ENCODE data around the gene KLRC4.
"Not testable (repeated sequence)": the region's sequence is repeated elsewhere in the genome, so short reads cannot be mapped to it uniquely, and the experiment has no call there.

Gene KLRC4

GRCh38 chr12:10409392-10409791 is at the start of gene KLRC4:
Gene KLRC4 (minus strand): TSS chr12:10409757. CDS start chr12:10409575, 182 bp downstream.
- Histone ChIP-seq H2AFZ (ENCODE audit: low read depth, low read length) (no peak within 1 kb of the TSS), H3K27me3 (ENCODE audit: insufficient read depth, low read length) (no peaks in the 10 kb centered on the region), H3K9me3 (ENCODE audit: low read length) (no peaks in the 10 kb centered on the region), H3K4me1 (ENCODE audit: insufficient read depth, low read length) (no peaks in the 10 kb centered on the region), H3K4me3 (ENCODE audit: low read length) (no peak within 1 kb of the TSS), H3K36me3 (ENCODE audit: insufficient read depth, low read length) (no peaks in the 10 kb centered on the region)

DNA sequence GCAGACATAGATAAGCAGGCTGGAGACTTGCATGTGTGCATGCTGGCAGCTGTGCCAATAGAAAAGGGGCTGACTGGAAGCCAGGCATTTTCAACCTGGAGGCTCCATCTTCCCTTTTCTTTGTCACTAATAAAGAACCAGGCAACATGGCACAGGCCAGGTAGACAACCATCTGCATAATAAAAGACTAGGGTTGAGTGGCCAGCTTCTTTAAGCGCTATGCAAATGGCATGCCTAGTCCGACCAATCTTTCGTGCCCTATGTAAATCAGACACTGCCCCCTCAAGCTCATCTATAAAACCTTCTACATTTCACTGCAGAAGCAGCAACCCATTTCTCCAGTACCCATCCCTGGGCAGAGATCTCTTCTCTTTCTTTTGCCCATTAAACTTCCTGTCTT is 48.2 kb upstream of the KLRC4 start:
- Histone ChIP-seq H2AFZ (ENCODE audit: low read depth, low read length) (no peak overlapping the region), H3K27me3 (ENCODE audit: insufficient read depth, low read length) (no peaks in the 10 kb centered on the region), H3K4me1 (ENCODE audit: insufficient read depth, low read length) (no peaks in the 10 kb centered on the region), H3K36me3 (ENCODE audit: insufficient read depth, low read length) (no peaks in the 10 kb centered on the region), H3K4me3 (ENCODE audit: low read length) (no peak overlapping the region), H3K9me3 (ENCODE audit: low read length) (no peaks in the 10 kb centered on the region)

DNA sequence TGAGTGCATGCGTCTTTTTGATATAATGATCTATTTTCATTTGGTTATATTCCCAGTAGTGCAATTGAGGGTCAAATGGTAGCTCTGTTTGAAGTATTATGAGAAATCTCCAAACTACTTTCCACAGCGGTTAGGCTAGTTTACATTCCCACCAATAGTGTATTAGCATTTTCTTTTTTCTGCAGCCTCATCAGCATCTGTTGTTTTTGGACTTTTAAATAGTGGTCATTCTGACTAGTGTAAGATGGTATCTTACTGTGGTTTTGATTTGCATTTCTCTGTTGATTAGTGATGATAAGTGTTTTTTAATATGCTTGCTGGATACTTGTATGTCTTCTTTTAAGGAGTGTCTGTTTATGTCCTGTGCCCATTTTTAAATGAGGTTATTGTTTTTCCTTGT is 47.3 kb upstream of the KLRC4 start:
- H3K4me3 ChIP-seq (ENCODE audit: low read length): no peak overlapping the region
- no peaks in the 10 kb centered on the region for H3K36me3 ChIP-seq (ENCODE audit: insufficient read depth, low read length)
- no peaks in the 10 kb centered on the region for H3K9me3 ChIP-seq (ENCODE audit: low read length)
- no peaks in the 10 kb centered on the region for H3K4me1 ChIP-seq (ENCODE audit: insufficient read depth, low read length)
- H3K27me3 ChIP-seq (ENCODE audit: insufficient read depth, low read length): no peaks in the 10 kb centered on the region
- no peak overlapping the region for H2AFZ ChIP-seq (ENCODE audit: low read depth, low read length)

DNA sequence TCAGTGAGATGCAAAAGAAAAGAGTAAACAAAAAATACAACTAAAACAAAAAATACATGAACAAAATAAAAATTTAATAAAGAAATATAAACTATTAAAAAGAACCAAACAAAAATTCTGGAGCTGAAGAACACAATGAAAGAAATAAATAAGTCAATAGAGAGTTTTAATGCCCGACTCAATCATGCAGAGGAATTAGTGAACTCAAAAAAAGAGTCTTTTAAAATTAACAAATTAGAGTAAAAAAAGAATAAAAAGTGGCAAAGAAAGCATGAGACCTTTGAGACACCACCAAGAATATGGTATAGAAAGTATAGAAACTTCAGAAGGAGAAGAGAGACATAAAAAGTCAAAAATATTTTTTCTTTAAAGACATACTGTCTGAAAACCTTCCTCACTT is 46.2 kb upstream of the KLRC4 start:
- Histone ChIP-seq H2AFZ (ENCODE audit: low read depth, low read length) (no peak overlapping the region), H3K9me3 (ENCODE audit: low read length) (no peaks in the 10 kb centered on the region), H3K4me1 (ENCODE audit: insufficient read depth, low read length) (no peaks in the 10 kb centered on the region), H3K36me3 (ENCODE audit: insufficient read depth, low read length) (no peaks in the 10 kb centered on the region), H3K4me3 (ENCODE audit: low read length) (no peak overlapping the region), H3K27me3 (ENCODE audit: insufficient read depth, low read length) (no peaks in the 10 kb centered on the region)

DNA sequence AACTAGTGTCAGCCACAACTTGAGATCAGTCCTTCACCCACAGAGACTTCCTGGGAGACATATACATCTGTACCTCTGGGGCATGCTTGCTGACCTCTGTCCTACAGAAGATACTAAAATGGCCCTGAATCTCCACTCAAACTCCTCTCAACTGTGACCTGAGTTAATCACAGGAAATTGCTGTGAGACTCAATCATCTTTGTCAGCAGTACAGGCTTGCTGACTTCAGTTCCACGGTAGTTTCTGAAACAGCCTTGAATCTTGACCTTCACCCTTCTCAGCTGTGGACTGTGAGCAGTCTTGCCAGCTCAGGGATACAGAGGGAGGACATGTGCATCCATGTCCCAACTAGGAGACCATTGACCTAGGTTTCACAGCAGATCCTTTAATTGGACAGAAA is 45.0 kb upstream of the KLRC4 start:
- Histone ChIP-seq H3K9me3 (ENCODE audit: low read length) (no peaks in the 10 kb centered on the region), H3K4me1 (ENCODE audit: insufficient read depth, low read length) (no peaks in the 10 kb centered on the region), H3K27me3 (ENCODE audit: insufficient read depth, low read length) (no peaks in the 10 kb centered on the region), H3K4me3 (ENCODE audit: low read length) (no peak overlapping the region), H2AFZ (ENCODE audit: low read depth, low read length) (no peak overlapping the region), H3K36me3 (ENCODE audit: insufficient read depth, low read length) (no peaks in the 10 kb centered on the region)

- no peaks in the 10 kb centered on the region for H3K4me1 ChIP-seq (ENCODE audit: insufficient read depth, low read length)
- no peaks in the 10 kb centered on the region for H3K27me3 ChIP-seq (ENCODE audit: insufficient read depth, low read length)
- no peaks in the 10 kb centered on the region for H3K36me3 ChIP-seq (ENCODE audit: insufficient read depth, low read length)
- H3K9me3 ChIP-seq (ENCODE audit: low read length): no peaks in the 10 kb centered on the region
- H3K4me3 ChIP-seq (ENCODE audit: low read length): no peak within 1 kb of the TSS
- no peak within 1 kb of the TSS for H2AFZ ChIP-seq (ENCODE audit: low read depth, low read length)
Measured at GRCh38 chr12:10453156-10453555, 43.6 kb upstream of the KLRC4 start, which contains the start of gene KLRC1. Gene KLRC1 (minus strand): TSS chr12:10453377. CDS start chr12:10451156, 2,221 bp downstream.

DNA sequence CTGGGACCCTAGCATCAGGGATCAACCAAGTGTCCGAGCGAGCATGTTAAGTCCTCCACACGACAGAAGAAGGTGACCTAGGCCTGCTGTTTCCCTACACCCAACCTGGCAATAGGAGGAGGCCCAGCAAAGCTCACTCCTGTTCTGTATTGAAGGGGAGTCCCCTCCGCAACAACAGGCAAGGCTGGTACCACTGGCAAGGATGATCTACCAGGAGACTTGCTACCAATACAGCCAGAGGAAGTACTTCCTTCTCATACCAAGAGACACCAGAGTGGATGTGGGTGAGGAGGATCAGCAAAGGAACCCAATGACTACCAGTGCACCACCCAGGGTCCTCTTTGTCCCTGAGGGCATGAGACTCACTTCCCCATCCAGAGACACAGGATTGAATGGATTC is 38.7 kb upstream of the KLRC4 start:
- Histone ChIP-seq H2AFZ (ENCODE audit: low read depth, low read length) (no peak overlapping the region), H3K36me3 (ENCODE audit: insufficient read depth, low read length) (no peaks in the 10 kb centered on the region), H3K4me3 (ENCODE audit: low read length) (no peak overlapping the region), H3K4me1 (ENCODE audit: insufficient read depth, low read length) (no peaks in the 10 kb centered on the region), H3K27me3 (ENCODE audit: insufficient read depth, low read length) (no peaks in the 10 kb centered on the region), H3K9me3 (ENCODE audit: low read length) (no peaks in the 10 kb centered on the region)

DNA sequence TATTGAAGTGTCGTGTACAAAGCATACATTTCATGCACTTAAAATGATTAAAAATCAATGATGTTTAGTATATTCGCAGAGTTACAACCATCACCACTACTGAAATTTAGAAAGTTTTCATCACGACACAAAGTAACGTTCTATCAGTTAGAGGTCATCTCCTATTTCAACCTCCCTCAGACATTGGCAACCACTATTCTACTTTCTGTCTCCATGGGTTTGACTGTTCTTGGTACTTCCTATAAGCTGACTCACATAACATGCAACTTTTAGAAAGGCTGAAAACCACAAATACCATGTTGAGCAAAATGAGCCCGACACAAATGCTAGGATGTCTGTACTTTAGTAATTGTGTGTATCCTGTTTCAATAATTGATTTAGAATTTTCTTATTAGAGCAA is 36.5 kb upstream of the KLRC4 start:
- not testable (repeated sequence) for H3K4me3 ChIP-seq (ENCODE audit: low read length); H3K9me3 ChIP-seq (ENCODE audit: low read length); H3K4me1 ChIP-seq (ENCODE audit: insufficient read depth, low read length); H2AFZ ChIP-seq (ENCODE audit: low read depth, low read length); H3K36me3 ChIP-seq (ENCODE audit: insufficient read depth, low read length); H3K27me3 ChIP-seq (ENCODE audit: insufficient read depth, low read length)

GRCh38 chr12:10441144-10441543 is 31.6 kb upstream of the KLRC4 start:
- not testable (repeated sequence) for H3K36me3 ChIP-seq (ENCODE audit: insufficient read depth, low read length); H3K27me3 ChIP-seq (ENCODE audit: insufficient read depth, low read length); H2AFZ ChIP-seq (ENCODE audit: low read depth, low read length); H3K9me3 ChIP-seq (ENCODE audit: low read length); H3K4me3 ChIP-seq (ENCODE audit: low read length); H3K4me1 ChIP-seq (ENCODE audit: insufficient read depth, low read length)

DNA sequence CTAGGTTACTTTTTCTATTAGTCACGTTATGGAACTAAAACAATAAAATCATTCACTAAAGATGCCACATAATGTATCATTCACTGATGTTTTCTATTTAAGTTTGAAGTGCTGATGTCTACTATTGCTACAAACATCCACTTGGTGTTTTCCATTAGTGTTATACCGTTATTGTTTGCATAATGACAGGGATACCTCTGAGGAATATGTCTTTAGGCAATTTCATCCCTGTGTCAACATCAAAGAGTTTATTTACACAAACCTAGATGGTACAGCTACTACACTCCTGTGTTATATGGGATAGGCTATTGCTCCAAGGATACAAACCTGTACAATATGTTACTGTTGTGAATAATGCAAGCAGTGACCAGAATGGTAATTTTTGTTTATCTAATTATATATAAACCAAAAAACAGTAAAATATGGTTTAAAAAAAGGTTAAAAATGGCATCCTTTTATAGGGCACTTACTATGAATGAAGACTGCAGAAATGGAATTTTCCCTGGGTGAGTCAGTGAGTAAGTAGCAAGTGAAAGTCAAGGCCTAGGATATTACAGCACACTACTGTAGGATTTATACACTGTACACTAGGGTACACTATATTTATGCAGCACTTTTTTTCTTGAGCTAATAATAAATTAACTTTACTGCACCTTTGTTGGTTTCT is 30.2 kb upstream of the KLRC4 start:
- not testable (repeated sequence) for H3K27me3 ChIP-seq (ENCODE audit: insufficient read depth, low read length); H3K9me3 ChIP-seq (ENCODE audit: low read length); H2AFZ ChIP-seq (ENCODE audit: low read depth, low read length); H3K4me3 ChIP-seq (ENCODE audit: low read length); H3K36me3 ChIP-seq (ENCODE audit: insufficient read depth, low read length); H3K4me1 ChIP-seq (ENCODE audit: insufficient read depth, low read length)

- not testable (repeated sequence) for H3K4me1 ChIP-seq (ENCODE audit: insufficient read depth, low read length); H3K4me3 ChIP-seq (ENCODE audit: low read length); H3K36me3 ChIP-seq (ENCODE audit: insufficient read depth, low read length); H3K27me3 ChIP-seq (ENCODE audit: insufficient read depth, low read length); H3K9me3 ChIP-seq (ENCODE audit: low read length); H2AFZ ChIP-seq (ENCODE audit: low read depth, low read length)
Measured at GRCh38 chr12:10437601-10438000, 28.0 kb upstream of the KLRC4 start.

- H3K9me3 ChIP-seq (ENCODE audit: low read length); H3K4me3 ChIP-seq (ENCODE audit: low read length); H2AFZ ChIP-seq (ENCODE audit: low read depth, low read length): not testable (repeated sequence)
Measured at GRCh38 chr12:10435816-10436215, 26.3 kb upstream of the KLRC4 start, which contains the start of gene KLRC2. Gene KLRC2 (minus strand): TSS chr12:10436010. CDS start chr12:10435986, 24 bp downstream.

DNA sequence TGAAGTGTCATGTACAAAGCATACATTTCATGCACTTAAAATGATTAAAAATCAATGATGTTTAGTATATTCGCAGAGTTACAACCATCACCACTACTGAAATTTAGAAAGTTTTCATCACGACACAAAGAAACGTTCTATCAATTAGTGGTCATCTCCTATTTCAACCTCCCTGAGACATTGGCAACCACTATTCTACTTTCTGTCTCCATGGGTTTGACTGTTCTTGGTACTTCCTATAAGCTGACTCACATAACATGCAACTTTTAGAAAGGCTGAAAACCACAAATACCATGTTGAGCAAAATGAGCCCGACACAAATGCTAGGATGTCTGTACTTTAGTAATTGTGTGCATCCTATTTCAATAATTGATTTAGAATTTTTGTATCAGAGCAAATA is 21.1 kb upstream of the KLRC4 start:
- not testable (repeated sequence) for H3K9me3 ChIP-seq (ENCODE audit: low read length); H3K4me3 ChIP-seq (ENCODE audit: low read length); H3K36me3 ChIP-seq (ENCODE audit: insufficient read depth, low read length); H2AFZ ChIP-seq (ENCODE audit: low read depth, low read length); H3K27me3 ChIP-seq (ENCODE audit: insufficient read depth, low read length); H3K4me1 ChIP-seq (ENCODE audit: insufficient read depth, low read length)

More at GRCh38 chr12:10435816-10436215, 26.3 kb upstream of the KLRC4 start, which contains the start of gene KLRC2:
- H3K36me3 ChIP-seq (ENCODE audit: insufficient read depth, low read length); H3K27me3 ChIP-seq (ENCODE audit: insufficient read depth, low read length); H3K4me1 ChIP-seq (ENCODE audit: insufficient read depth, low read length): not testable (repeated sequence)

DNA sequence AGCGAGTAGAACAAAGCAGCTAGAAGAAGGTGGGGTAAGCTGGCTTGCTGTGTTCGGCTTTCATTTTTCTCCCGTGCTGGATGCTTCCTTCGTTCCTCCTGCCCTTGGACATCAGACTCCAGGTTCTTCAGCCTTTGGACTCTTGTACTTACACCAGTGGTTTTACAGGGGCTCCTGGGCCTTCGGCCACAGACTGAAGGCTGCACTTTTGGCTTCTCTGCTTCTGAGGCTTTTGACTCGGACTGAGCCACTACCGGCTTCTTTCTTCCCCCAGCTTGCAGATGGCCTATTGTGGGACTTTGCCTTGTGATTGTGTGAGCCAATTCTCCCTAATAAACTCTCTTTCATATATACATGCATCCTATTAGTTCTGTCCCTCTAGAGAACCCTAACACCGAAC is 16.4 kb upstream of the KLRC4 start:
- not testable (repeated sequence) for H2AFZ ChIP-seq (ENCODE audit: low read depth, low read length); H3K27me3 ChIP-seq (ENCODE audit: insufficient read depth, low read length); H3K9me3 ChIP-seq (ENCODE audit: low read length); H3K36me3 ChIP-seq (ENCODE audit: insufficient read depth, low read length); H3K4me1 ChIP-seq (ENCODE audit: insufficient read depth, low read length); H3K4me3 ChIP-seq (ENCODE audit: low read length)
